Fibroblast of the conjunctiva (primary cell): ENCODE data around the gene SOAT1.
"Not testable (repeated sequence)": the region's sequence is repeated elsewhere in the genome, so short reads cannot be mapped to it uniquely, and the experiment has no call there.

Experiments
- DNase-seq: peaks from one replicate; pipeline ENCODE4 v3.0.0-alpha.2; 2010; ENCODE audit warnings: low read depth

The SOAT1 gene

DNA sequence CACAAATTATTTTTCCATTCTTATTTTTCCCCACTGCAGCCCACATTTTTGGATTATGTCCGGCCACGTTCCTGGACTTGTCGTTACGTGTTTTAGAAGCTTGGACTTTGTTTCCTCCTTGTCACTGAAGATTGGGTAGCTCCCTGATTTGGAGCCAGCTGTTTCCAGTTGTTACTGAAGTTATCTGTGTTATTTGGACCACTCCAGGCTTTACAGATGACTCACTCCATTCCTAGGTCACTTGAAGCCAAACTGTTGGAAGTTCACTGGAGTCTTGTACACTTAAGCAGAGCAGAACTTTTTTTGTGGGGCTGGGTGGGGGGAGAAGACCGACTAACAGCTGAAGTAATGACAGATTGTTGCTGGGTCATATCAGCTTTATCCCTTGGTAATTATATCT lies 59.9 kb downstream of the SOAT1 start:
- DNase-seq: peak; percentile 42

DNA sequence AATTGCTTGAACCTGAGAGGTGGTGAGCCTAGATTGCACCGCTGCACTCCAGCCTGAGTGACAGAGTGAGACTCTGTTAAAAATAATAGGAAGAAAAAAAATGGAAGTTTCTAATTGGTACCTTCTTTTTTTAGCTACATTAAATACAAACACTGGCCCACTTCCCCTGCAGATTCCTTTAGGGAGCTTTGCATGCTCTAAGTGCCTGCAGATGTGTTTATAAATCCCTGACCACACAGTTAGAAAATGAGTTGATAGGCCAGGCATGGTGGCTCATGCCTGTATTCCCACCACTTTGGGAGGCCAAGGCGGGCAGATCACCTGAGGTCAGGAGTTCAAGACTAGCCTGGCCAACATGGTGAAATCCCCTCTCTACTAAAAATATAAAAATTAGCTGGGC lies 68.0 kb downstream of the SOAT1 start:
- not testable (repeated sequence) for DNase-seq

DNA sequence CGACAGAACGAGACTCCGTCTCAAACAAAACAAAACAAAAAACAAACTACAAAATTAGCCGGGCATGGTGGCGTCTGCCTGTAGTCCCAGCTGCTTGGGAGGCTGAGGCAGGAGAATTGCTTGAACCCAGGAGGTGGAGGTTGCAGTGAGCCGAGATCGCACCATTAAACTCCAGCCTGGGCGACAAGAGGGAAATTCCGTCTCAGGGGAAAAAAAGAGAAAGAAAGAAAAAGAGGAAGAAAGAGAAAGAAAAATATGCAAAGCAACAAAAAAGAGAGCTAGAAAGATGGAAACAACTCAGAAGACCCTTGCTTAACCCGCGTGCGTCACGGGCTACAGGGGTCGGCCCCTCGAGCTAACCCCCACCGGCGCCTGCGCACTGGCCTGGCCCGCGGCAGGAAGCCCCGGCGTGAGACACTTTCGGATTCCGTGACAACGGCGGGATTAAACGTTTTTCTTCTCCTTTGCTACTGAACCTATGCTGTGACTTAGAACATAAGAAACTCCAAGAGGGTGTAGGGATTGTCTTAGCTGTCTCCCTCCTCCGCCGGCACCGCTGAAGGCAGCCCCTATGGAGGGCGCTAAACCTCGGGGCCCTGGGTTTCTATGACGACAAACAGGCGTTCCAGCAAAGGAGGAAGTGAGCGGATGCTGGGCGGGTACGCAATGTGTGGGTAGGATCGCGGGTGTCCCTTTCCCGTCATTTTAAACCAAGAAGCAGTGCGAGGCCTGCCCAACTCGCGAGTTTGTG lies 71.9 kb downstream of the SOAT1 start, which contains the start of gene AXDND1:
AXDND1 (plus strand) TSS at position 630 of the 751 bp plus-strand sequence. CDS start 539 bp downstream, outside the sequence.
- peak; percentile 68 for DNase-seq

DNA sequence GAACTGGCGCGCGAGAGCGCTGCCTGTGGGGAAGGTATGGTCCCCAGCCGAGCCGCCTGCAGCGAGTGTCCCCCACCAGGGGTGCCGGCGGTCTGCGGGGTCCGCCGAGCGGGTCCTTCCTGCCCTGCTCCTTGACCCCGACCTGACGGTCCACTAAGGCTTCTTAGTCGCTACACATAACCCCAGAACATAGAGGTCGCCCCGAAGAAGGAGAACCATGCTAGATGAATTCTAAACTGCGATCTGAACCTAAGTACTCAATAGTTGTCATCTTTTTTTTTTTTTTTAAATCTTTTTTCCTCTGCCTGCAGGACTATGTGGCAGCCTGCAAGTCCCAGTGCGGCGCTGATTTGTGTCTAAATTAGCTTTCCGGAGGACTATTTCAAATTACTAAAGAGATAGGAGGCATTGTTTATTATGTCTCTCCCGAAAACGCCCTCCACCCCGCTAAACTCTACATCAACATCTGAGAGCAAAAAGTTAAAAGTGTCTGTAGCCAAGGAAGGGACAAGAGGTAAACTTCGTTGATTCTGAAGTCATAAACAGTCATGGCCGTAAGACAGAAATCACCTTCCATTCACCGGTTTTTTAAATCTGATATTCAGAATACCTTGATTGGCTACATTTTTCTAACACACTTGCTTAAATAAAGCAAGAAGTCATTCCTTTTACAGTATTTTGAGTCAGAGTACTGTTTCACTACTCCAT lies 72.7 kb downstream of the SOAT1 start:
- DNase-seq: no peak

DNA sequence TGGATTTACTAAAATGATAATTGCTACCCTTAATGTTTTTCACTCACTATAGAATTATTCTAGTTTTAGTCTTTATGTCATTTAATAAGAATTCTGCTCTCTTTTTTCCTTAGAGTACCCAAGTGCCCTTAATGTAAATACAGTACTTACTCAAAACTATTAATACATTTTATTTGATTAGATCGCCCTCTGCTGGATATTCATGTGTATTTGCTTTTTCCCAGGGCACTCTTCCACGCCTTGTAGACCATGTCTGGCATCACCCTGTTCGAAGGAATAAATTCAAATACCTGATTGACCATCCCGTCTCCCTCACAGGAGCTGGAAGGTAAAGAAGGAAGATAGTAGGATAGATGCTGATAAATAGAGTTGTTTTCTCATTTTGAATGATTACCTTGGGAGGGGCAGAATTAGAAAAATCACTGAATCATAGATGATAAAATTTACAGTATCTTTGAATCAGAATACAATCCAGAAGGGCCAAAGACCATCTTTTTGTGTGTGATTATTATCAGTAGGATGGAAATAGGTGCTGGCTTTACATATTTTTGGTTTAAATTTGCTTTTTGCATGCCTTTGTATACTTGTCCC lies 76.2 kb downstream of the SOAT1 start:
- DNase-seq: peak; percentile 62

DNA sequence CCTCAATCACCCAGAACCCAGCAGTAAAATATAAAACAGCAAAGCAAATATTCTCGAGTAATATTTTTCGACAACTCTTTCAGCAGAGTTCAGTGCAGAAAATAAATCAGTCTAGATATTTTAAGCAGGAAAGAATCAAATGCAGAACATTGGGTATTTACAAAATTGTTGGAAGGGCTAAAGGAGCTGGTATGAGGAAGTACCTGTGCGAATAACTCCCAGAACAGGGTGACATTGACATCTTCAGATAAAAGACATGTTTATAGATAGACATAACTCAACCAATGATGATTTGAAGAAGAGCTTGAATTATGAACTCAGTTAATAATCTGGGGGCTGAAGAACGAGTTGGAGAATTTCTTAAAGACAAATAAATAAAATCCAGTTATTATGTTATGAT lies 78.6 kb downstream of the SOAT1 start:
- DNase-seq: no peak

DNA sequence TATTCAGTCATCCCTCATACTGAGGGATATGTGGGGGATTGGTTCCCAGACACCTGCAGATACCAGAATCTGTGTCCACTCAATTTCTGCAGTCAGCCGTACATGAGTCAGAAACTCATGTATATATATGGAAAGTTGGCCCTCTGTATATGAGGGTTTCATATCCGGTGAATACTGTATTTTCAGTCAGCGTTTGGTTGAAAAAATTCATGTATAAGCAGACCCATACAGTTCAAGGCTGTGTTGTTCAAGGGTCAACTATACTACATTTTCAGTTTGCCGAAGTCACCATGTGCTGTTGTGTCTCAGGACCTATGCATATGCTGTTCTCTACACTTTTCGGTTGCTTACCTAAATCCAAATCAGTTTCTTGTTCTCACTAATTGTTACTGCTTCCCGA lies 82.6 kb downstream of the SOAT1 start:
- no peak for DNase-seq

DNA sequence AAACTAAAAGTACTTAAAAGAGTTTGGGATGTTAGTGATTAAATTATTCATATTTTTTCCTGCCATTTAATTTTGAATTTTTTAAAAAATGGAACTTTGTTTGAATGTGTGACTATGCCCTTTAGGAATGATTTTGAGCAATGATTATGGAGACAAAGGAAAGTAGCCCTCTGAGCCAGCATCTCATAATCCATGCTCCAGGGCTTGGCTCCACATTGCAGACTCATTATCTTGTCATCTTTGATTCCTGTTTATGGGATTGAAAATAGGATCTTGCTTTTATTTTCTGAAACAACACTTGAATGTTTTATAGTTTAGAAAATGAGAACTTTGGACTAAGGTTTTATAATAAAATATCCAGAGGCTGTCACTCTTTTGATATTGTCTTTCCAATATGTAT lies 86.7 kb downstream of the SOAT1 start:
- no peak for DNase-seq

DNA sequence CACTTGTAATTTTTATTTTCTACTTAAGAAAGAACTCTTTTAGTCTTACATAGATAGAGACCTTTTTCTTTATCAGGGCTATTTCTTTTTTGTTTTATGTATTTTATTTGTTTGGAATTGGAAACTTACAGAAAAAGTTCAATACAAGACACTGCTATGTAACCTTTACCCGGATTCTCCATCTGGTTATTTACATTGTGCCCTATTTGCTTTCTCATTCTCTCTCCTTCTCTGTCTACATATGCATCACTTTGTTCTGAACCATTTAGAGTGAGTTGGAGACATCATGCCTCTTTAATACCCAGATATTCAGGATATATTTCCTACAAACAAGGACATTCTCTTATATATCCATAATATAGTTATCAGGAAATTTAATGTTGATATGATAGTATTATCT lies 90.4 kb downstream of the SOAT1 start:
- DNase-seq: no peak

DNA sequence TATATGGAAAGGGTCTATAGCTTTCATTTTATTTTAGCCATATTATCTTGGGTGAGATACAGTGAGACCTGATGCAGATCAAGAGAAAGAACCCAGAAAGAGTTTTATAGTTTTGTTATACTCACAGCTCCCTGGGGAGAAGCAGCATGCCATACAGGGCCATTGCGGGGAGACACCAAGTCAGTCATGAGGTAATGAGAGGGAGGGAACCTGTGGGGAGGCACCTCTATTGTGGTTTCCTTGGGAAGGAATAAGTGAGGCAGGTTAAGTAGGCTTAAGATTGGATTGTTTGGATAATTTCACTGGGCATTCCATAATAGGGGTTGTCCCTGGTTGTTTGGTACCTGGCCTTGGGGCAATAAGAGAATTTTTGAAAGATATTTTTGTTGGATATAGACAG lies 91.9 kb downstream of the SOAT1 start:
- no peak for DNase-seq

DNA sequence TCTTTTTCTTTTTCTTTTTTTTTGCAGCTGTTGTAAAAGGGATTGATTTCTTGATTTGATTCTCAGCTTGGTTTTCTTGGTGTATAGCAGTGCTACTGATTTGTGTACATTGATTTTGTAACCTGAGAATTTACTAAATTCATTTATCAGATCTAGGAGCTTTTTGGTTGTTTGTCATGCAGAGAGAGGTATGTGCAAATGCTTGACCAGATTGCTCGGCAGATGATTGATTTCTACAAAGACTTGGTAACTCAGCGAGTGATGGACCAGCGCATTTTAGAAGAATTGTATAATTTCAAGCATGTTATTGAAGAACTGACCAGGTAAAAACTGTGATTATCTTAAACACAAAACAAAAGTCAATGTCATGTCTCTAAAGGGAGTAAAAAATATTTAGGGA lies 100.1 kb downstream of the SOAT1 start:
- DNase-seq: no peak

DNA sequence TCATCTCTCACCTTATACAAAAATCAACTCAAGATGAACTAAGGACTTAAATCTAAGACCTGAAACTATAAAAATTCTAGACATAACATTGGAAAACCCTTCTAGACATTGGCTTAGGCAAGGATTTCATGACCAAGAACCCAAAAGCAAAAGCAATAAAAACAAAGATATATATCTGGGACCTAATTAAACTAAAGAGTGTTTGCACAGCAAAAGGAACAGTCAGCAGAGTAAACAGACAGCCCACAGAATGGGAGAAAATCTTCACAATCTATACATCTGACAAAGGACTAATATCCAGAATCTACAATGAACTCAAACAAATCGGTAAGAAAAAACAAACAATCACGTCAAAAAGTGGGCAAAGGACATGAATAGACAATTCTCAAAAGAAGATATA lies 105.8 kb downstream of the SOAT1 start:
- DNase-seq: not testable (repeated sequence)
